ENCODE results near the gene RNF150. TPM values are rescaled to one million over a fixed set of nuclear protein-coding genes. Genes with fewer than 3 reads are reported as not detected.

Gene RNF150
- polyA plus RNA-seq, 3 donors from 2014 or later: not detected

DNA sequence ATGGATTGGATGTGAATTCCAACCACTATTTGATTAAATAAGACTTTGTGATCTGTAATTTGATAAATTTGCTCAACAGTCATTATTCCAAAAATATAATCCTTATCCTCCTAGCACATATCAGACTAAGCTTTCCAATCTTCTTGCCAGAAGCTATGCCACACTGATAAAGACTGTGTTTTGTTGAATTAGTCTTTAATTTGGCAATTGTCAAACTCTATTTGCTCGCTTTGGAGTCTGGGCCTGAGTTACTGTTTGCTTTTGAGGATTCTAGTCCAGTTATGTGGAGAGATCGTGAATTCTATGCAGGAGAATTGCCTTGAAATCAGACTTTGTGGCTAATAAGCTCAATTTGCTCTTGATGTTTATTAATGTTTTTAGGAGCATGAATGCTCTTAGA is 10.9 kb upstream of the RNF150 start:
- Mint-ChIP-seq H3K27me3 (ENCODE audit: low read depth in 3 of 3) (peaks cover 0 to 5% (median 2%) of the 10 kb centered on the region in 3 donors), H3K9me3 (peaks cover 0 to 3% (median 0%) of the 10 kb centered on the region in 6 donors), H3K36me3 (no peaks in the 10 kb centered on the region), H3K27ac (no peak overlapping the region), H3K4me1 (no peaks in the 10 kb centered on the region), H3K4me3 (no peak overlapping the region)
- no peak for DNase-seq

DNA sequence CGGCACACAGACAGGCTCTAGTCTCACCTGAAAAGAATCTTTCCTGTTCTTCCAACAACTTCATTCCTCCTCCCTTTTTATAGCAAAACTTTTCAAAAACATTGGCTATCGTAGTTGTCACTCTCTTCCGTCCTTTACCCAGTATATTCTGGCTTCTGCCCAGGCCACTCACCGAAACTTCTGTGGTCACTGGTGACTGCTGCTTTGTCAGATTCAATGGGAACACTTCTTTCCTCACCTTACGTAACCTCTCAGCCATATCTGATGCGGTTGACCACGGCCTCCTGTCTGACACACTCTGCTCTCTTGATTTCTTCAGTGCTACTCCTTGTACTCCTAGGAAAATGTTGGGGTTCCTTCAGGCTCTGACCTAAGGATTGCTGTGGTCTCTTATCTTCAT is 9.2 kb upstream of the RNF150 start:
- peak in 1 of 3 donors; percentile 11 for DNase-seq
- H3K36me3 Mint-ChIP-seq: no peaks in the 10 kb centered on the region
- H3K9me3 Mint-ChIP-seq: peaks cover 0 to under 1% (median 0%) of the 10 kb centered on the region in 6 donors
- H3K4me1 Mint-ChIP-seq: no peaks in the 10 kb centered on the region
- peaks cover 0 to 3% (median 2%) of the 10 kb centered on the region in 3 donors for H3K27me3 Mint-ChIP-seq (ENCODE audit: low read depth in 3 of 3)
- H3K4me3 Mint-ChIP-seq: no peak overlapping the region
- no peak overlapping the region for H3K27ac Mint-ChIP-seq

- H3K4me1 Mint-ChIP-seq: no peaks in the 10 kb centered on the region
These were observed 7.3 kb upstream of the RNF150 start for GRCh38 chr4:141140391-141141200.

GRCh38 chr4:141133999-141134995 is 1.0 kb upstream of the RNF150 start:
- H3K4me3 Mint-ChIP-seq: peak overlapping the region in 1 of 5 donors; percentile 76

More at GRCh38 chr4:141140391-141141200, 7.3 kb upstream of the RNF150 start:
- H3K27me3 Mint-ChIP-seq (ENCODE audit: low read depth in 3 of 3): peaks cover 0 to 6% (median under 1%) of the 10 kb centered on the region in 3 donors
- DNase-seq: no peak
- H3K36me3 Mint-ChIP-seq: no peaks in the 10 kb centered on the region
- no peak overlapping the region for H3K4me3 Mint-ChIP-seq
- peaks cover 0 to 4% (median 0%) of the 10 kb centered on the region in 6 donors for H3K9me3 Mint-ChIP-seq
- H3K27ac Mint-ChIP-seq: no peak overlapping the region

DNA sequence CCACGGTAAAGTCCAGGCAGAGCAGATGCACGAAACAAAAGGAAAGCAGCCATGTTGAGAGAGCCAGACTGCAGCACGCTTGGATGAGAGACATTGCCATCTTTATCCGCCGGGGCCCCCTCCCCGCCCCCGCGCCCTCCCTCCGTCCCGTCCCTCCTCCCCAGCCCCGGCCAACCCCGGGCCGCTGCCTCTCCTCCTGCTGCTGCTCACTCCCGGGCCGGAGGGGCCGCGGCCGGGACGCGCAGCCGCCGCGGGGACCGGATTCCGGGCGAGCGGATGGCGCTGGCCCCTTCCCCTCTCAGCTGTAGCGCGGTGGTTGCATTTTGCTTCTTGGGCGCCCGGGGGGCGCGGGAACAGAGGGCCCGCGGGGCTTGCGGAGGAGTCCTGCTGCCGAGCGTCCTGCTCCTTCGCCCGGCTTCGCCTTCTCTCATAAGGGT is 542 bp downstream of the RNF150 start:
- Mint-ChIP-seq H3K27ac (no peak overlapping the region), H3K36me3 (peaks cover 0 to 4% (median 0%) of the 10 kb centered on the region in 3 donors), H3K4me3 (no peak overlapping the region), H3K4me1 (peaks cover 8% of the 10 kb centered on the region in 2 donors), H3K27me3 (ENCODE audit: low read depth in 3 of 3) (peaks cover 6 to 27% (median 10%) of the 10 kb centered on the region in 3 donors), H3K9me3 (peaks cover 0 to 4% (median 0%) of the 10 kb centered on the region in 6 donors)
- no peak for DNase-seq

More at GRCh38 chr4:141133999-141134995, 1.0 kb upstream of the RNF150 start:
- Mint-ChIP-seq H3K27ac (no peak overlapping the region), H3K36me3 (peaks cover 0 to 4% (median 0%) of the 10 kb centered on the region in 3 donors), H3K4me1 (peaks cover 8% of the 10 kb centered on the region in 2 donors), H3K27me3 (ENCODE audit: low read depth in 3 of 3) (peaks cover 6 to 27% (median 8%) of the 10 kb centered on the region in 3 donors), H3K9me3 (peaks cover 0 to 4% (median 0%) of the 10 kb centered on the region in 6 donors)
- no peak for DNase-seq

DNA sequence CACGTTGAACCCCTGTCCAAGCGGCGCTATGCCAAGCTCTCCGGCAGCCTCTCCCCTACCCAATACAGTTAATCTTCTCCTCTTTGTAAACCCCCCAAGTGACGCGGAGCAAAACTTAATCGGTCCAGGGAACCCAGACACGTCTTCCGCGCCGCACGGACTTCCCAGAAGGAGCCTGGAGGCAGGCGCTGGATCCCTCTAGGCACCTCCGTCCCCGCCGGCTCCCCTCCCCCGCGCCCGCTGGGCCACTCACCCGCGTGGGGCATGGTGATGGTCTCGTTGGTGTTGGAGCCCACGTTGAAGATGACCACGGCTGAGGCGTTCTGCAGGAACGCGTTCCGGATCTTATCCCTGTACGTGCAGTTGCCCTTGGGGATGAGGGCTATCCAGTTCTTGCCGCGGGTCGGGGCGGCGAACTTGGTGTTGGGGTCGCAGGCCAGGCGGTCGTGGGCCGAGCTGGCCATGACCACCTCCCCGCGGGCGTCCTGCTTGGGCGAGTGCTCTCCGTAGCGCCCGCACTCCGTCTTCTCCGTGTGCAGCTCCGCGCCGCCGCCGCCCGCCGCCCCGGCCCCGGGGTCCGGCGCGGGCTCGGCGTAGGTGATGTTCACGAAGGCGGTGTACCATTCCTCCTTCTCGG is 1.1 kb downstream of the RNF150 start:
- Mint-ChIP-seq H3K4me3 (peak overlapping the region in 1 of 5 donors; percentile 25), H3K36me3 (peaks cover 0 to 4% (median 0%) of the 10 kb centered on the region in 3 donors), H3K27ac (no peak overlapping the region), H3K27me3 (ENCODE audit: low read depth in 3 of 3) (peaks cover 6 to 27% (median 10%) of the 10 kb centered on the region in 3 donors), H3K9me3 (peaks cover 0 to 3% (median 0%) of the 10 kb centered on the region in 6 donors), H3K4me1 (peaks cover 8% of the 10 kb centered on the region in 2 donors)
- DNase-seq: no peak

DNA sequence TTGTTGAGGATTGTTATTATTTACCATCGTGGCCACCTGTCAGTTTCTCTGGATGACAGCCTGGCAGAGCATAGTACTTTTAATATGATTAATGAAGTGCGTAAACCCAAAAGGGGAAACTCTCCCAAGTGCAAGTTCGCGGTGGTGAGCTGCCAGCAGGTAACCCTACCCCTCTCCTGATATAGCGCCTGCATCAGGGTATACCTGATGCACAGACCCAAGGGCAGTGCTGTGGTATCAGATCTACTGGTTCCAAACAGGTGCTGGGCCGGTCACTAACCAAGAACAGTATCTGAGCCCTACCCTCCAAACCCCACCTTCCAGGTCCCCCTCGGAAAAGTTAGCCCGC is 1.6 kb downstream of the RNF150 start:
- H3K4me3 Mint-ChIP-seq: peak overlapping the region in 2 of 5 donors; percentile 7 to 25
- H3K4me1 Mint-ChIP-seq: peaks cover 8% of the 10 kb centered on the region in 2 donors
- peaks cover 6 to 22% (median 10%) of the 10 kb centered on the region in 3 donors for H3K27me3 Mint-ChIP-seq (ENCODE audit: low read depth in 3 of 3)
- H3K27ac Mint-ChIP-seq: no peak overlapping the region
- DNase-seq: no peak
- no peaks in the 10 kb centered on the region for H3K9me3 Mint-ChIP-seq
- peaks cover 0 to 4% (median 0%) of the 10 kb centered on the region in 3 donors for H3K36me3 Mint-ChIP-seq

GRCh38 chr4:141130947-141131605 is 2.2 kb downstream of the RNF150 start:
- Mint-ChIP-seq H3K4me3 (no peak overlapping the region), H3K36me3 (peaks cover 0 to 4% (median 0%) of the 10 kb centered on the region in 3 donors), H3K27me3 (ENCODE audit: low read depth in 3 of 3) (peaks cover 6 to 21% (median 10%) of the 10 kb centered on the region in 3 donors), H3K9me3 (no peaks in the 10 kb centered on the region), H3K27ac (no peak overlapping the region), H3K4me1 (peaks cover 8% of the 10 kb centered on the region in 2 donors)
- no peak for DNase-seq

GRCh38 chr4:141127884-141128283 is 5.4 kb downstream of the RNF150 start:
- H3K4me1 Mint-ChIP-seq: peaks cover 0 to 3% of the 10 kb centered on the region in 2 donors
- H3K27ac Mint-ChIP-seq: no peak overlapping the region
- H3K4me3 Mint-ChIP-seq: no peak overlapping the region
- peaks cover 0 to 7% (median 0%) of the 10 kb centered on the region in 6 donors for H3K9me3 Mint-ChIP-seq
- no peak for DNase-seq
- H3K36me3 Mint-ChIP-seq: no peaks in the 10 kb centered on the region
- H3K27me3 Mint-ChIP-seq (ENCODE audit: low read depth in 3 of 3): peaks cover 3 to 8% (median 6%) of the 10 kb centered on the region in 3 donors

GRCh38 chr4:141126769-141127168 is 6.5 kb downstream of the RNF150 start:
- Mint-ChIP-seq H3K4me3 (no peak overlapping the region), H3K27me3 (ENCODE audit: low read depth in 3 of 3) (peaks cover 3 to 6% (median 4%) of the 10 kb centered on the region in 3 donors), H3K36me3 (no peaks in the 10 kb centered on the region), H3K27ac (no peak overlapping the region), H3K9me3 (peaks cover 0 to 7% (median 0%) of the 10 kb centered on the region in 6 donors), H3K4me1 (peaks cover 0 to 1% of the 10 kb centered on the region in 2 donors)
- DNase-seq: no peak

DNA sequence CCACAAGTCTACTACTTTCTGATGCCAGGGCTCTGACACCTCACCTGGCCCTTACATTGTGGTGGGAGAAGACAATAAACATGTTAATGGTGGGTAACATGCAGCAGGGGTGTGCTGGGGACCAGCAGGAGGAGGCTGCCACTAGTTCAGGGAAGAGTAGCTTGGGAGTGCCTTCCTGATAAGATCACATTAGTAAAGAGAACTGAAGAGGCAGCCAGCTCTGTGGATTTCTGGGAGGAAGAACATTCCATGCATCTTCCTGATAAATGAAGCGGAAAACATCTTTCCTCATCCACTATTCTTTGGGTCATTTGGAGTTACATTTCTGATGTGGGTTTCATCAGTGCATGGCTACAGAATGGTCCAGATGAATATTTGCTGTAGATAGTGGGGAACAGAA is 9.0 kb downstream of the RNF150 start:
- Mint-ChIP-seq H3K27me3 (ENCODE audit: low read depth in 3 of 3) (peaks cover 0 to 6% (median 3%) of the 10 kb centered on the region in 3 donors), H3K4me3 (no peak overlapping the region), H3K27ac (no peak overlapping the region), H3K9me3 (peaks cover 0 to 7% (median 0%) of the 10 kb centered on the region in 6 donors), H3K4me1 (no peaks in the 10 kb centered on the region), H3K36me3 (no peaks in the 10 kb centered on the region)
- DNase-seq: no peak

DNA sequence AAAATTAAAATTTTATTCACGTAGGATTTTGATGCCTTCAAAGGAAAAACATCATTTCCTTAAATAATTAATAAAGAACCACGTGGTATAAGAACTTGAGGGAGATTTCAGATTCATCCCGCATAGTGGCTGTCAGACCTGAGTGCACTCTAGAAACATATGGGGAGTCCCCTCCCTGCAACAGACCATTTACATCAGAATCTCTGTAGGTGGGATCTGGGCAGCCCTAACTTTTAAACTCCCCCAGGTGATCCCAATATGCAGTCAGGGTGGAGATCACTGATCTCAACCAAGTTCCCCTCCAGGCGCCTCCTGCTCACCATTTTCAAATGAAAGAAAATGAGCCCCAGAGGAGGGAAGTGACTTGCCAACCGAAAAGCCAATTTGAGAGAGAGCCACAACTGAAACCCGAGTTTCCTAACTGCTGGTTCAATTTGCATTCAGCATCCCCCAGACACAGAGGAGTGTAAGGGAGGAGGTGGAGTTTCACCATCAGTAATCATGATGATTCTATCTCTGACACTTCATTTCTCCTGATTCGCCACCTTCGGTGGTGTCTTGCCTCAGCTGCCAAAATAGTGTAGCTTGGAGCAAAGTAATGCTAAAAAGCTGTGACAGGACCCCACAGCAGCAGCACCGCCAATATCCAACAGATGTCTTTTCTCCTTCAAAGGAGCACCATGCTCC is 11.4 kb downstream of the RNF150 start:
- Mint-ChIP-seq H3K36me3 (no peaks in the 10 kb centered on the region), H3K4me3 (no peak overlapping the region), H3K4me1 (no peaks in the 10 kb centered on the region), H3K9me3 (peaks cover 0 to 7% (median 0%) of the 10 kb centered on the region in 6 donors), H3K27ac (no peak overlapping the region), H3K27me3 (ENCODE audit: low read depth in 3 of 3) (peaks cover 0 to 6% (median 2%) of the 10 kb centered on the region in 3 donors)
- DNase-seq: no peak

All from immature natural killer cell (primary cell).